Esophagus muscularis mucosa (tissue), 4 donors: ENCODE results near the gene CHIT1. TPM values are rescaled to one million over a fixed set of nuclear protein-coding genes. Genes with fewer than 3 reads are reported as not detected.

ENCODE experiments used
- DNase-seq: peaks from one replicate; pipeline ENCODE4 v3.0.0-alpha.2; 2017; ENCODE audit errors: extremely low spot score
- H3K27ac ChIP-seq, 4 donors: fragments of 200-600 bp; sonication (generic); replicated peaks in 1 of 4; 1 replicate in 3 of 4; 2 replicates in 1 of 4; pipeline ENCODE4 v1.5.1; 2016 to 2019; ENCODE audit warnings: mild to moderate bottlenecking in 1 of 4
- H3K27me3 ChIP-seq, 4 donors: fragments of 200-600 bp; sonication (generic); one replicate each; pipeline versions ENCODE4 v1.5.1 to v1.6.0; 2016 to 2019
- H3K36me3 ChIP-seq, 4 donors: fragments of 200-600 bp; sonication (generic); one replicate each; pipeline ENCODE4 v1.5.1; 2016 to 2019
- H3K4me1 ChIP-seq, 4 donors: fragments of 200-600 bp; sonication (generic); one replicate each; pipeline ENCODE4 v1.5.1; 2016 to 2019
- H3K4me3 ChIP-seq, 4 donors: fragments of 200-600 bp; sonication (generic); 1 replicate in 2 of 4; 2 replicates in 2 of 4; pipeline ENCODE4 v1.5.1; 2016 to 2019; ENCODE audit warnings: mild to moderate bottlenecking in 4 of 4, moderate library complexity in 1 of 4
- H3K9me3 ChIP-seq, 4 donors: fragments of 200-600 bp; sonication (generic); 1 replicate in 3 of 4; 2 replicates in 1 of 4; pipeline ENCODE4 v1.5.1; 2016 to 2019
- EP300 ChIP-seq: sonication (generic); formaldehyde crosslinking; IDR thresholded peaks from one replicate; pipeline ENCODE4 v1.6.1; 2017; ENCODE audit warnings: antibody characterized with exemption
- POLR2A ChIP-seq: fragments of 450-650 bp; IDR thresholded peaks from one replicate; pipeline ENCODE4 v1.6.1; 2017; ENCODE audit warnings: antibody characterized with exemption, moderate library complexity, mild to moderate bottlenecking, low read depth
- POLR2AphosphoS5 ChIP-seq, 2 donors: sonication (generic); formaldehyde crosslinking; IDR thresholded peaks; one replicate each; pipeline ENCODE4 v1.6.1; 2017; ENCODE audit warnings: antibody characterized with exemption in 2 of 2
- WGBS: methylation state at CpG from one replicate; pipeline ENCODE4 v1.1.5; 2018; 5-methylcytosine and 5-hydroxymethylcytosine counted together
- intact Hi-C: fragments of 100-400 bp; cut with DNase I; formaldehyde crosslinking; loops from one replicate; pipeline ENCODE4 v1.15.1; 2023
- total RNA-seq, 4 donors: library from RNA; depleted of rRNA; stranded (reverse); fragments of >200 nt; gene quantifications; one replicate each; pipeline versions ENCODE4 v1.1.0 to v1.2.1, GENCODE V29; 2016
- TF ChIP-seq, protein P1 (sequence below), 3 experiments: fragments of 200-600 bp in 2 of 3; fragments of 450-650 bp in 1 of 3; sonication (generic) in 2 of 3; IDR thresholded peaks; one replicate each; pipeline ENCODE4 v1.5.1; 2017 to 2019; ENCODE audit warnings: antibody characterized with exemption in 3 of 3, mild to moderate bottlenecking in 2 of 3, moderate library complexity in 1 of 3

CHIT1 gene
- total RNA-seq, 4 donors from 2014 or later = 0.11 to 0.26 (median 0.17) TPM; not detected in 1

DNA sequence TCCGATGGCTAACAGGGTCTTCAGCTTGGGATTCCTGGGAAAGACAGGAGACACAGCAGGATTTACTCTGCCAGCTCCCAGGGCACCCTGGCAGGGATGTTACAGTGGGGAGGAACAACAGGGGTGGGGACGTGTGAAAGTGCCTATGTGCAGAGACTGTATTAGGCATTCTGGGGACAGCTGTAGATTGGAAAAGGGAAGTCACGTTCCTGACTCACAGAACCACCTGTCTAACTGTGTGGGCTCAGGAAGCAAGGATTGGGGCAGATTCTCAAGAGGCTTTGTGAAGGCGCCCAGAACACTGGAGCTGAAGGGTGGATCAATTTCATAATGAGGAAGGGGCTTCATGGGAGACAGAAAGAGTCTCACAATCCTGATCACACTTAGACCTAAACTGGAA is 4.4 kb downstream of the CHIT1 start:
- TF ChIP-seq, protein P1, sequence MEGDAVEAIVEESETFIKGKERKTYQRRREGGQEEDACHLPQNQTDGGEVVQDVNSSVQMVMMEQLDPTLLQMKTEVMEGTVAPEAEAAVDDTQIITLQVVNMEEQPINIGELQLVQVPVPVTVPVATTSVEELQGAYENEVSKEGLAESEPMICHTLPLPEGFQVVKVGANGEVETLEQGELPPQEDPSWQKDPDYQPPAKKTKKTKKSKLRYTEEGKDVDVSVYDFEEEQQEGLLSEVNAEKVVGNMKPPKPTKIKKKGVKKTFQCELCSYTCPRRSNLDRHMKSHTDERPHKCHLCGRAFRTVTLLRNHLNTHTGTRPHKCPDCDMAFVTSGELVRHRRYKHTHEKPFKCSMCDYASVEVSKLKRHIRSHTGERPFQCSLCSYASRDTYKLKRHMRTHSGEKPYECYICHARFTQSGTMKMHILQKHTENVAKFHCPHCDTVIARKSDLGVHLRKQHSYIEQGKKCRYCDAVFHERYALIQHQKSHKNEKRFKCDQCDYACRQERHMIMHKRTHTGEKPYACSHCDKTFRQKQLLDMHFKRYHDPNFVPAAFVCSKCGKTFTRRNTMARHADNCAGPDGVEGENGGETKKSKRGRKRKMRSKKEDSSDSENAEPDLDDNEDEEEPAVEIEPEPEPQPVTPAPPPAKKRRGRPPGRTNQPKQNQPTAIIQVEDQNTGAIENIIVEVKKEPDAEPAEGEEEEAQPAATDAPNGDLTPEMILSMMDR (IDR thresholded peaks at IDR 0.05) = no peak
- TF ChIP-seq EP300 (no peak), POLR2AphosphoS5 (IDR thresholded peaks at IDR 0.05) (no peak), POLR2A (no peak)
- no peak for DNase-seq
- Histone ChIP-seq H3K27me3 (peaks cover 0 to 22% (median 0%) of the 10 kb centered on the region in 4 donors), H3K4me1 (no peaks in the 10 kb centered on the region), H3K9me3 (no peaks in the 10 kb centered on the region), H3K4me3 (no peak overlapping the region), H3K36me3 (no peaks in the 10 kb centered on the region), H3K27ac (no peak overlapping the region)
- 64% methylated on average over 4 of the region's 4 CpGs for WGBS
- intact Hi-C loops = no loop called here

DNA sequence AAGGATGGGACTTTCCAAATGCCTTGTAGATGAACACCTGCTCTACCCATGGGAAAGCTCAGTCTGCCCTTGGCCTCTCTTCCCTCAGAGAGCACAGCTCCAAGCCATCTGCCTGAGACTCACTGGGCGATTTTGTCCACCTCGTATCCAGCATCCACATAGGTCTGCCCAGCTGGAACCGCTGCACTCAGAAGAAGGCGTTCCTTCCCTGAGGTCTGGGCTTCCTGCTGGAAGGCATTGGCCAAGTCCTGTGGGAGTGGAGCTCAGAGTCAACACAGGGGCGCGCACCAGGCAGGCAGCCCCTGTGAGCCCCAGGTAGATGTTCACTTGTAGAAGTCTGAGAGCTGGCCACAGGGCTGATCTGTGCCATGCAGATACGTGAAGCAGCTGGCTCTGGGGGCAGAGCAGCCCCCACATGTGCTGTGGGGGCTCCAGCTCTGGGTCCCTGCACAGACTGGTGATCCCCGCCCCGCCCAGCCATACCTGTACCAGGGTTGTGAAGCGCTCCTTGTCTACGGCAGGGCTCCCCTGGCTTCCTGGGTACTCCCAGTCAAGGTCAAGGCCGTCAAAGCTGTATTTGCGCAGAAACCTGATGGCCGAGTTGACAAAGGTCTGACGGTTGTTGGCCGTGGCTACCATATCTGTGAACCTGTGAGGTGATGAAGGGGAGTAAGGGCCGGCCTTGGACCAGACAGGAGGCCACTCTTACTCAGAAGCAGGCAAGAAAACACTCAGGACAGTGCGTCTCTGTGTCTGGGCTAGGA is 6.3 kb downstream of the CHIT1 start:
- Histone ChIP-seq H3K36me3 (no peaks in the 10 kb centered on the region), H3K27ac (no peak overlapping the region), H3K27me3 (peaks cover 0 to 13% (median 0%) of the 10 kb centered on the region in 4 donors), H3K4me1 (no peaks in the 10 kb centered on the region), H3K9me3 (no peaks in the 10 kb centered on the region), H3K4me3 (no peak overlapping the region)
- intact Hi-C loops = no loop called here
- no peak for TF ChIP-seq EP300
- no peak for TF ChIP-seq POLR2AphosphoS5 (IDR thresholded peaks at IDR 0.05)
- TF ChIP-seq, protein P1 (IDR thresholded peaks at IDR 0.05) = no peak
- no peak for TF ChIP-seq POLR2A
- no peak for DNase-seq
- 85% methylated on average over 5 of the region's 18 CpGs for WGBS

DNA sequence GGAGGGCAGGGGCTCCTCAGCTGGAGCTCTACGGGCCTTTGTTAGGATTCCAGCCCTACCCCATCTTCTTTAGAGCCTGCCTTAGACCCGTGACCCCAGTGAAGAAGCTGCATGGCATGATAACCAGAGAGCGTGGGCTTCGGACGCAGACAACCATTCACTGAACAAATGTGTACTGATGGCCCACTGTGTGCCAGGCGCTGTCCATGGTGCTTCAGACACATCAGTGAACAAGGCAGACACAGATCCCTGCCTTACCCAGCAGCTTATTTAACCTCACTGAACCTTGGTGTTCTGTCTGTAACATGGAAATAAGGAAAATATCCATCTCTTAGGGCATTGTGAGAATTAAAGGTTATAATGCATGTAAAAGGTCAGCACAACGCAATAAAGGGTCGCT is 9.5 kb downstream of the CHIT1 start:
- Histone ChIP-seq H3K27ac (no peak overlapping the region), H3K4me1 (peaks cover 0 to 6% (median 0%) of the 10 kb centered on the region in 4 donors), H3K9me3 (no peaks in the 10 kb centered on the region), H3K27me3 (peaks cover 0 to 29% (median 0%) of the 10 kb centered on the region in 4 donors), H3K36me3 (no peaks in the 10 kb centered on the region), H3K4me3 (no peak overlapping the region)
- 74% methylated on average over 5 of the region's 8 CpGs for WGBS
- DNase-seq = no peak
- no peak for TF ChIP-seq POLR2AphosphoS5 (IDR thresholded peaks at IDR 0.05)
- no peak for TF ChIP-seq EP300
- TF ChIP-seq, protein P1 (IDR thresholded peaks at IDR 0.05) = no peak
- TF ChIP-seq POLR2A = no peak
- intact Hi-C loops = no loop called here

DNA sequence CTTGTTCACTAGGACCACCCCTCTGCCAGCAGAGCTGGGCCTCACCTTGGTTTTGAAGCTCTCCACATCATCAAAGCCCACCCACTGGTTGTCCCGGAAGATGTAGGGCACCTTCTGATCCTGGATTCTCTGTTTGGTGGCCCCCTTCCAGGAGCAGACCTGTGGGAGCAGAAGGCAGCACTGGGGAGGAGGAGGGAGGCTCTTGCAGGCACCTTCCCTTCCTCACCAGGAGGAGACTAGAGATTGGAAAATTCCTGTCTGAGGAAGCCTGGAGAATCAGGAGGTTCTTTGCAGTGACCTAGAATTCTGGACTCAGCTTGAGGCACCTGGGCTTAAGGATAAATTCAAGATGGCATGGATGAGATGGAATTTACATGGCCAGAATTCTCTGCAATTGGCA is 10.3 kb downstream of the CHIT1 start:
- intact Hi-C loops = no loop called here
- no peaks in the 10 kb centered on the region for H3K36me3 ChIP-seq
- TF ChIP-seq EP300 (no peak), POLR2AphosphoS5 (IDR thresholded peaks at IDR 0.05) (no peak), POLR2A (no peak)
- TF ChIP-seq, protein P1 (IDR thresholded peaks at IDR 0.05) = no peak
- H3K4me1 ChIP-seq = peaks cover 0 to 6% (median 0%) of the 10 kb centered on the region in 4 donors
- H3K27ac ChIP-seq = no peak overlapping the region
- 54% methylated on average over 1 of the region's 1 CpG for WGBS
- H3K9me3 ChIP-seq = no peaks in the 10 kb centered on the region
- peaks cover 0 to 29% (median 0%) of the 10 kb centered on the region in 4 donors for H3K27me3 ChIP-seq
- H3K4me3 ChIP-seq = no peak overlapping the region
- DNase-seq = no peak
